GM12864 (cell line): Measurements from ENCODE around the gene FGR.
"Not testable (repeated sequence)": the region's sequence is repeated elsewhere in the genome, so short reads cannot be mapped to it uniquely, and the experiment has no call there.

Source experiments
- DNase-seq: peaks from one replicate; pipeline ENCODE4 v3.0.0-alpha.2; 2011; ENCODE audit warnings: low read depth
- H3K4me3 ChIP-seq: 2 replicates; pipeline ENCODE4 v1.5.1; 2011; ENCODE audit warnings: mild to moderate bottlenecking, low read depth, low read length, control low read depth
- CTCF ChIP-seq: IDR thresholded peaks from 2 replicates; pipeline ENCODE4 v1.5.1; 2011; ENCODE audit warnings: low read depth, mild to moderate bottlenecking, moderate library complexity, low read length, control low read depth, inconsistent platforms; ENCODE audit errors: missing control alignments

Gene FGR

GRCh38 chr1:27633640-27634176 lies 1.3 kb downstream of the FGR start:
- peak overlapping the region; percentile 37 for H3K4me3 ChIP-seq
- TF ChIP-seq CTCF, result no peak
- no peak for DNase-seq

- TF ChIP-seq CTCF, result no peak
- DNase-seq, result no peak
Observed at GRCh38 chr1:27633298-27633610, 1.7 kb downstream of the FGR start.

DNA sequence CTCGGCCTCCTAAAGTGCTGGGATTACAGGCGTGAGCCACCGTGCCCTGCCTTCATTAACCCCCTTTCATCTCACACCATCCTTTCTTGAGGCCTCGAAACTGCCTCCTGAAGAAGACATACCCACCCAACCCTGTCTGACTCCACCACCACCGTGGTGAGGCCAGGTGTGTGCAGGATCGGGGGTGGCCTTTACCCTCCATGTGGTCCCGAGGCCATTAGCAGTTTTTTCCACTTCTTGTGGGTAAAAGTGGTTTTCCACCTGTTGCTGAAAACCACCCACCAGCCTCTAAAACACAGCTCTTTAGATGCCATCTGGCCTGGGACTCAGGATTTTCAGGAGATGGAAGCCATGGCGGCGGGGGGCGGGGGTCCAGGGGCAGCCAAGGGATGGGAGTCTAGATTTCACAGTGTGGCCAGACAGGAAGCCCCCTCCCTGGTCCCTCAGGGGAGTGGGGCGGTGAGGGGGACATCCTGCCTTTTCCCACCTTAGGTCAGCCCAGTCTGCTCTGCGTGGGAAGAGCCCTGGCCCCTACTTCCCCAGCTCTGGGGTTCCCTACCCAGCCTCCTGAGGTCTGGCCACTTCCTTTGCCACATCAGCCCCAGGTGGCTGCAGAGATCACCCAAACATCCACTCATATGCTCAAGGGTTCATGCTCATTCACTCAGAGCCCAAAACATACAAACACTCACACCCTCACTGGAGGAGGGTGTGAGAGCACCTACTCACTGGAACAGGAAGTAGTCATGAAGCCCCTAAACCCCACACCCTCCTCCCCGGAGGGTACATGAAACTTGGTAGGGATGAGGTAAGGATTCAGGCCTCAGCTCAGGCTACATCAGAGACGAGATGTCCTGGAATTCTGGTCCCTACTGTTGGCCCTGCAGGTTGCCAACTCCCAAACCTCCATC lies 2.3 kb downstream of the FGR start:
- TF ChIP-seq CTCF, result no peak
- DNase-seq, result no peak
- no peak overlapping the region for H3K4me3 ChIP-seq

More at GRCh38 chr1:27633298-27633610, 1.7 kb downstream of the FGR start:
- H3K4me3 ChIP-seq, result no peak overlapping the region

GRCh38 chr1:27630859-27631491 lies 4.0 kb downstream of the FGR start:
- no peak for TF ChIP-seq CTCF
- H3K4me3 ChIP-seq, result no peak overlapping the region; the same call in 1 of the 2 replicates
- no peak for DNase-seq

DNA sequence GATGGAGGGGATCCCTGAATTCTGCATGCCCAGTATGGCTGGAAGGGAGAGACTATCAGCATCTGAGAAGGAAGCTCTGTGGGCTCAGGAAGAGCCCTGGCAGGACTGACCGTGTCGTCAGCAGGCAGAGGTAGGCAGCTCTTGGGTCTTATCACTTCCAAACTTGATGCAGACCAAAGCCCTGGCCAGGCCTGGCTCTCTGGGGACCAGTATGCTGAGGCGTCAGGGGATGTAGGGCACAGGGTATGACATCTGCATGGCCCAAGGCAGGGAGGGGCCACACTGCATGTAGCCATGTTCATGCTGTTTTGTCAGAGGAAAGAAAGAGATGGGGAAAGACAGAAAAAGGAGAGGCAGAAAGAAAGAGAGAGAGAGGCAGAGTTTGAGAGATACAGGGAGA lies 6.3 kb downstream of the FGR start:
- no peak overlapping the region for H3K4me3 ChIP-seq
- DNase-seq, result no peak
- TF ChIP-seq CTCF, result no peak

DNA sequence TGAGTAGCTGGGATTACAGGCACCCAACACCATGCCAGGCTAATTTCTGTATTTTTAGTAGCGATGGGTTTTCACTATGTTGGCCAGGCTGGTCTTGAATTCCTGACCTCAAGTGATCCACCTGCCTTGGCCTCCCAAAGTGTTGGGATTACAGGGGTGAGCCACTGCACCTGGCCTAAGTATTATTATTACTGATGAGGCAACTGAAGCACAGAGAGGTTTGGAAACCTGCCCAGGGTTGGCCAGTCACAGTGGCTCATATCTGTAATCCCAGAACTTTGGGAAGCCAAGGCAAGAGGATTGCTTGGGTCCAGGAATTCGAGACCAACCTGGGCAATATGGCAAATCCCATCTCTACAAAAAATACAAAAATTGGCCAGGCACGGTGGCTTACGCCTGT lies 7.3 kb downstream of the FGR start:
- DNase-seq, H3K4me3 ChIP-seq: not testable (repeated sequence)

DNA sequence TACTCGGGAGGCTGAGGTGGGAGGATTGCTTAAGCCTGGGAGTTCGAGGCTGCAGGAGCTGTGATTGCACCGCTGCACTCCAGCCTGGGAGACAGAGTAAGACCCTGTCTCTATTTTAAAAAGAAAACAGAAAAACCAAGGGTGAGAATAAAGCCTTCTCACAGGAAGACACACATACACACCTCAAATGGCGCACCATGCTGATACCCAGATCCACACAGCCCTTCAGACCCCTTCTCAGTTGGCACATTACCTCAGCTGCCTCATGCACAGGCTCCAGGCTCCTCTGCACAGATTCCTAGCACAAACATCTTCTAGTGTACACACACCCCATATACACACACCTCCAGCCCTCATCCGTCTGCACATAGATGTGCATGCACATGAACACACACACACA lies 7.9 kb downstream of the FGR start:
- H3K4me3 ChIP-seq, result no peak overlapping the region

More for the DNA sequence above, 7.9 kb downstream of the FGR start:
- no peak for TF ChIP-seq CTCF
- no peak for DNase-seq
